ENCODE results near the gene ANKS3.
A peak's percentile ranks its signal among the peaks of the same experiment; 100 is the strongest.

Gene ANKS3

GRCh38 chr16:4693956-4694641 is 40.0 kb downstream of the ANKS3 start (continued):
- TF ChIP-seq ZNF514 (tag by site-specific recombination; IDR thresholded peaks at IDR 0.05) (no peak), ZNF561 (tag by site-specific recombination; IDR thresholded peaks at IDR 0.05; ENCODE audit: borderline replicate concordance) (no peak), ZNF398 (tag by site-specific recombination; IDR thresholded peaks at IDR 0.05) (peak; percentile 72), GLI2 (tag by site-specific recombination; IDR thresholded peaks at IDR 0.05; ENCODE audit: borderline replicate concordance, low read depth) (no peak), ZNF555 (tag by site-specific recombination; conservative IDR thresholded peaks at IDR 0.05) (no peak), ZNF239 (tag by site-specific recombination; IDR thresholded peaks at IDR 0.05) (no peak), ZNF391 (tag by site-specific recombination; IDR thresholded peaks at IDR 0.05; ENCODE audit: borderline replicate concordance, low read depth) (no peak), YY1 (tag by site-specific recombination; IDR thresholded peaks at IDR 0.05) (no peak)

- peak within 1 kb of the TSS; percentile 89 for H3K4me3 ChIP-seq (ENCODE audit: low read depth, low read length)
- peak within 1 kb of the TSS; percentile 79; the same call in 1 of the 2 replicates for H3K27ac ChIP-seq (ENCODE audit: extremely low read depth, low read depth, low read length)
- peaks cover 0 to 47% of the 10 kb centered on the region in 2 experiments; a peak in 1 of 3 replicates for H3K36me3 ChIP-seq (ENCODE audit: control insufficient read depth in 2 of 2, insufficient read depth in 1 of 2, low read length in 2 of 2)
- H3K4me1 ChIP-seq (ENCODE audit: control insufficient read depth, insufficient read depth, low read length), result peaks cover 4% of the 10 kb centered on the region; the same call in 1 of the 2 replicates
- CTCF ChIA-PET, result interaction anchor here (0.6 to 1.3 kb wide), 3 partner anchors 22 to 200 kb away, joined by 3 to 4 read pairs (median 3); no protein-coding TSS in a partner anchor
- H3K9me3 ChIP-seq (ENCODE audit: control insufficient read depth, insufficient read depth, low read depth, low read length), result no peaks in the 10 kb centered on the region
- POLR2A ChIA-PET, result interaction anchor here (0.6 to 2.2 kb wide), 8 partner anchors 17 to 236 kb away, joined by 3 to 8 read pairs (median 4); partner anchors contain the start of genes ANKS3, DNAAF8 and ROGDI
- TF ChIP-seq ZFHX2 (tag by site-specific recombination; conservative IDR thresholded peaks at IDR 0.05), result peak; percentile 8
- no peak for TF ChIP-seq RBAK (tag by site-specific recombination; IDR thresholded peaks at IDR 0.05)
- TF ChIP-seq SCRT1 (tag by site-specific recombination; IDR thresholded peaks at IDR 0.05; ENCODE audit: borderline replicate concordance), result no peak
- peak; percentile 100 for TF ChIP-seq KLF10 (tag by site-specific recombination; IDR thresholded peaks at IDR 0.05)
- peak; percentile 9; the same call in 1 of the 2 replicates for TF ChIP-seq ZNF777 (tag by site-specific recombination; IDR thresholded peaks at IDR 0.05; ENCODE audit: borderline replicate concordance)
- TF ChIP-seq YY2 (tag by site-specific recombination; IDR thresholded peaks at IDR 0.05), result peak; percentile 20; the same call in 1 of the 2 replicates
- no peak for TF ChIP-seq ZNF112 (tag by site-specific recombination; IDR thresholded peaks at IDR 0.05)
- TF ChIP-seq ZNF335 (tag by site-specific recombination; conservative IDR thresholded peaks at IDR 0.05), result peak; percentile 7
- peak; percentile 44; the same call in 1 of the 2 replicates for TF ChIP-seq CTCF (tag by site-specific recombination; IDR thresholded peaks at IDR 0.05)
- no peak for TF ChIP-seq IKZF3 (tag by site-specific recombination; IDR thresholded peaks at IDR 0.05)
- TF ChIP-seq ZEB2 (tag by site-specific recombination; IDR thresholded peaks at IDR 0.05), result peak; percentile 81
- no peak for TF ChIP-seq ZSCAN4 (tag by site-specific recombination; IDR thresholded peaks at IDR 0.05)
- TF ChIP-seq ZNF830 (tag by site-specific recombination; IDR thresholded peaks at IDR 0.05; ENCODE audit: low read depth), result no peak
- 0 out of 2 replicates have a peak, but pooled peaks have one; percentile 11 for TF ChIP-seq HIC1 (tag by site-specific recombination; IDR thresholded peaks at IDR 0.05)
- TF ChIP-seq PBX3 (CRISPR knock-in tag; IDR thresholded peaks at IDR 0.05), result 0 out of 2 replicates have a peak, but pooled peaks have one; percentile 47
- TF ChIP-seq ZNF157 (tag by site-specific recombination; IDR thresholded peaks at IDR 0.05), result no peak
- no peak for TF ChIP-seq ZNF585B (tag by site-specific recombination; IDR thresholded peaks at IDR 0.05)
- peak; percentile 62; the same call in 1 of the 2 replicates for TF ChIP-seq YY1 (tag by site-specific recombination; IDR thresholded peaks at IDR 0.05)
- TF ChIP-seq ZNF214 (tag by site-specific recombination; IDR thresholded peaks at IDR 0.05; ENCODE audit: borderline replicate concordance), result no peak
- TF ChIP-seq ZNF600 (tag by site-specific recombination; IDR thresholded peaks at IDR 0.05), result peak; percentile 65; the same call in 1 of the 2 replicates
Observed at GRCh38 chr16:4693296-4693955, 40.6 kb downstream of the ANKS3 start, which contains the start of gene NUDT16L1. TSS of gene NUDT16L1 (plus strand) at chr16:4693562. CDS start at chr16:4693727, 165 bp downstream.
